ENCODE data around the gene ELMO2.

The ELMO2 gene

DNA sequence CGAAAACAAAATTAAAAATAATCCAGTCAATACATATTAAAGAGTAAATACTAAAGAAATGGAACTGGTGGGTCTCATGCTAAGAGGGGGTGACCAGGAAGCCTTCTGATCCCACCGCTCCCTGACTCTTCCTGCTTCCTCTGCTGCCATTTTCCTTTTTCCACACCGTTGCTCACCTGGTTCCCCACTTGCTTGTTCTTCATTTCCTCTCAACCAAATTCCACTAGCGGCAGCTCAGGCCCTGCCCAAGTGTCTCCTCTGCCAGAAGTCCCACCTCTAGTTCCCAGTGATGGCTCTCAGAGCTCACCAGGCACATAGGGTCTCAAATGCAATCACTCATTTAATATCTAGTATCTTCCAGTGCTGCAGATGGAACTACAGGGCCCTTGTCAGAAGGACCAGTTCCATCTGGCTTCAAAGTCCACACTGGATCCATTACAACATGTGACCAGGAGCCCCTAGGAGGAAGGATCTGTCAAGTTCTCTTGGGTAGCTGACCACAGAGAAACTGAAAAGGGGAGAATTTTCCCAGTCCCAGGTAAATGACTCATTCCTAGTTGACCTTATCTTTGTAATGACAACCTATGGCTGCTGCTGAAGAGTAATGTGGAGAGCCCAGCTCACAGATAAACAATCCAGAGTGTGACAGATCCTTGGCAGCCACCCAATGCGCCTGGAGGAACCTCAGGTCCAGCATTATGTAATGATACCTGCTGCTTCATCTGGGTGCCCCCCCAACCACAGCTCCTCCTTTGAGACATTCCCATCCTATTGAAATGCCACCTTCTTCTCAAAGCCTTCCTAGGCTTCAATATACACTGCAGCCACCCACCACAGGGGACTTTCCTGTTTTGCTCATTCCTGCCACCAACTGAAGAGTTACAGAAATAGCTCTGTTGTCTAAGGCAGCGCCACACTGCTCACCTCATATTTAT, 38.2 kb downstream of the ELMO2 start:
- H3K4me3 ChIP-seq (ENCODE audit: low read depth, low read length) = no peak overlapping the region

DNA sequence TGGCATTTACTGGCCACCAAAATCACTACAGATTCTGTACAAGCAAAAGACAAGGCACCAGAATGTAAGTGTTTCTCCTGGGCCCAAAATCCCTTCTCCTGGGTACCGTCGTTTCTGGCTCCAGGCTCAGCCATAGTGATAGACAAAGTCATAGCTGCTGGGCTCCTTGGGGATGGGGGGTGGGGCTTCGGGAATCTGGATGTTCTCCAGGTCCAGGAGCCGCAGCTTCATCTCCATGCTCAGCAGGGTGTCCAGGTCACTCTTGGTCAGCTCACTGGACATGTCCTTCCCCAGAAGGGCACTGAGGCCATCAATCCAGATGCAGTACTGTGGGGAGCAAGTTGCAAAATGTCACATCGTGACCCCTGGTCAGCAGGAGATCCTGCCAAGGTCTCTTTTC, 39.2 kb downstream of the ELMO2 start:
- no peak overlapping the region for H3K4me3 ChIP-seq (ENCODE audit: low read depth, low read length)

DNA sequence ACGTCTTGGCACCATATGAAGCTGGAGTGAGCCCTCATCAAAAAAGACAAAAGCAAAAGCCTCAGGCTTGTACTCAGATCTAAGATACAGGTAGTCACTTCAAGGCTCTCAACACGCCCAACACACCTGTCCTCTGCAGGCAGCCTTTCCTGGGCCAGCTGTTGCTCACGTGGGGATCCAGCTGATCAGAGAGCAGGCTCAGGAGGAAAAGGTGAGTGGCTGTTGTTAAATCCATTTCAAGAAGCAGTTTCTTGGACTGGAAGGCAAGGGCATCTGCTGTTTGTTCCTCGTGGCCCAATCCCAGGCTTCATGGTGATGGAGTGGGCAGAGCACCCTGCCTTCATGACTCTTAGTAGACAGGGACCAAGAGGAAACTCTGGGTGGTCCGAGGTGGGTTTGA, 39.6 kb downstream of the ELMO2 start:
- H3K4me3 ChIP-seq (ENCODE audit: low read depth, low read length) = no peak overlapping the region

DNA sequence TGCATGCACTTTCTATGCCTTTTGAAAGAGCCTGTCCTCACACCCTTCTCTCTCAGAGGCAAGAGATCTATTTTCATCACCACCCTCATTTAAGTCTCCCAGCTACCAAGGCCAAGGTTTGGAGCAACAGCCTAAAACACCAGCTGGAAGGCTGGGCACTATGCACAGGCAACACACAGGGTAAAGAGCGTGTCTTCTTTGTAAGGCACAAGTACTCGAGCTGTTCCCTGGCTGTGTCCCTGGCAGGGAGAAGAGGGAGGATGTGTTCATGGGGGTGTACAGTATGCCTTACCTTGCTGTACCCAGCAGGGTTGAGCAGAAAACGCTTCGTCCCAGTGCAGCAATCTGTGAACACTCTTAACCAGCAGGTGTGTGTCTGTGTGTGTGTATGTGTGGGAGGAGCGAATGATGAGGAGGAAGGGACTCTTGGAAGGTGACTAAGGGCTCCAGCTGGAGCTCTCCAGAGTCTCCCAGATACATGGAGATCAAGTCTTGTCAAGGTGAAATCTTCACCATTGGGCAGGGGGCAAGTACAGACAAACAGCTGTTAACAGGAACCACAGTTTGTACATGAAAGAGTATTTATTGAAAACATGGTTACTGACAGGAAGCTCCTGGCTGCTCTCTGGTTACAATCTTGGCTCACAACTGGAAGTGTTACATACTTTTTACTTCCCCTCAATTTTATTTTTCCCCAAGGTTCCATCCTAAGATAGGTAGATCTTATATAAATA, 40.8 kb downstream of the ELMO2 start:
- H3K4me3 ChIP-seq (ENCODE audit: low read depth, low read length) = no peak overlapping the region

DNA sequence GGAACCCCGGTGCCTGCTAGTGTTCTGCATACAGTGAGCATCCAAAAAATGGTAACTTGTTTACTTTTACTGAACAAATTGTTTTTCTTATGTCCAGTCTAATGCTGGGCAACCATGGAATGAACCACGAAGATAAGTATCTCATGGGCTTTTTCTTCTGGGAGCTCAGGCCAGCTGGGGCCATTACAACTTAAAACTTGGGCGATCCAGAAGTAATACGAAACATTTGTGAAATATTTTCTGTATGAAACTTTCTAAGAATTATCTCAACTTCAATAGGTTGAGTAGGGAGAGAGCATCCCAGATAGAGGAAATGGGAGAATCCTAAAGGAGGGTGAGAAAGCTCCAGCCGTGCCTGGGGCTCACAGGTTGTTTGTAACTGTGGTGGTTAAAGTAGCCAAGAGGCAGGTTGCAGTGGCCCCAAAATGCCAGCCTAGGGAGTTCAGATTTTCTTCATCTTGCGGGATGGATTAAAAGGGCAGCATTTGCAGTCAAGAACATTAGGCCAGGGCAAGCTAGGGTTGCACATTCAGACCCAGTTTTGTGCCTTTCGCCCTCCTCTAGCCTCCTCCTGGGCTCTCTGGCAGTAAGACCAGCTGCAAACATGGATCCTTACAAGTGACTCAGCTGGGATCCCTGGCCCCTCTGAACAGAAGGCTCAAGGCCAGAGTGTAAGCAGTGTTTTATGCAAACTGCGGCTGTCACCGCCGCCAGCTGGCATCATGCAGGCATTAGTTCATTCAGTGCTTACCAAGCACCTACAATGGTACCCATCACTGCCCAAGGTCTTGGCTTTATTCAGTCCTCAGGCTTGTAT, 41.5 kb downstream of the ELMO2 start:
- peak overlapping the region; percentile 84 for H3K4me3 ChIP-seq (ENCODE audit: low read depth, low read length)

DNA sequence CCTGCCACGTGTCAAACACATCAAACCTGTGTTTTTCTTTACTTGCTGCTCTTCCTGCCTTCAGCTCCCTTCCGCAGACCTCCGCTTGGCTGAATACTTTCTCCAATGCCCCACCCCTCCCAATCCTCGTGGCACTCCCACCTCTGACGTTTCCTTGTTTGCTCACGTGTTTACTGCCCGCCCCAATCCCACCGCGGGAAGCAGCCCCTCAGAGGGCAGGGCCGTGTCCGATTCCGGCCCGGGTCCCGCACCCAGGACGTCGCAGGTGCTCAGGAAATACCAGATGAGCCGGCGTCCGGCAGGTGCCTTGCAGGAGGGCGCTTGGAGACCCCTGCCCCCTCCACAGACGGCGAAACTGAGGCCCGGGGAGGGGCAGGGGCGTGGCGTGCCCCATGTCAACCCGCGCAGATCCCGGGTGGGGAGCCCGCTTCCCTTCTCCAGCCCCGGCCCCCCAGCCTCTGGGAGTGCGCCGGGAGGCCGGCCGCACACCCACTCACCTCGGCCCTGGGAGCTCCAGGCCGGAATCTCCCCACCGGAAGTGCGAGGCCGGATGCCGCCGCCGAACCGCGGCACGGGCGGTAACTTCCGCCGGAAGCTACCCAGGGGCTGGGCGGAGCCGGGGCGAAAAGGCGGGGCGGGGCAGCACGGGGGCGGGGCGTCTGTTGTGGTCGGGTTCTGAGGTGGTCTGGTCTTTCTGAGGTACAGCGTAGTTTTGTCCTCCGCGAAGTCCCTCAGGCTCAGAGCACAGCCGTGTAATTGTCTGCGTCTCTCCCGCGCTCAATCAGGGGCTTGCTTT, 42.3 kb downstream of the ELMO2 start:
- peak overlapping the region; percentile 84 for H3K4me3 ChIP-seq (ENCODE audit: low read depth, low read length)

DNA sequence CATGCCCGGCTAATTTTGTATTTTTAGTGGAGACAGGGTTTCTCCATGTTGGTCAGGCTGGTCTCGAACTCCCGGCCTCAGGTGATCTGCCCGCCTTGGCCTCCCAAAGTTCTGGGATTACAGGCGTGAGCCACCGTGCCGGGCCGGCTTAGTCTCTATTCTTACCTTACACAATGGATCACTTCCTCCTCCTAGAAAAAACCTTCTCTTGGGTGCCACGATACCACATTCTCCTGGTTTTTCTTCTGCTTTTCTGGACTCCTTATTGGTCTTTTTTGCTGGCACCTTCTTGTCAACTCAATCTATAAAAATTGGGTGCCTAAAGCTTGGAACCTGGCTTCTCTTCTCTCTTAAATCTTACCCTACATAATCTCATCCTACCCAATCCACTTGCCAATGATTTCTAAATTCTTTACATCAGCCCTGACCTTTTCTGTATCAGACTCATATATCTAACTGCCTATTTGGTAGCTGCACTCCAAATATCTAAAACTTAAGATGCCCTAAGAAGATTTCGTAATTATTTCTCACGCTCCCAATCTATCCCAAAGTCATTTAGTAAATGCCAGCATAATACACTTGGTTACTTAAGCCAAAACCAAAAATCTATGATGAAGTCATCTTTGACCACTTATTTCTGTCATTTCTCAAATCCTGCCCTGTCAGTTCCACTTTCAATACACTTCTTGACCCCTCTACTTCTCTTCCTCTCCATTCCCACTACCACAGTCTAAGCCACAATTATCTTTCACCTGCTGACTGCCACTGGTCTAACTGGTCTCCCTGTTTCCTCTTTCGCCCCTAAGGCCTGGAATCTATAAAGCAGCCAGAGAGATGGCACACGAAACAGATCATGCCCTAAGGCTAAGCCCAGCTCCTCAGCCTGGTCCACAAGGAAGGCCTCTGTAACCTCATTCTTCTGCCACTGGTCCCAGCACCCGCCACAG, 43.2 kb downstream of the ELMO2 start:
- H3K4me3 ChIP-seq (ENCODE audit: low read depth, low read length) = peak overlapping the region; percentile 84

DNA sequence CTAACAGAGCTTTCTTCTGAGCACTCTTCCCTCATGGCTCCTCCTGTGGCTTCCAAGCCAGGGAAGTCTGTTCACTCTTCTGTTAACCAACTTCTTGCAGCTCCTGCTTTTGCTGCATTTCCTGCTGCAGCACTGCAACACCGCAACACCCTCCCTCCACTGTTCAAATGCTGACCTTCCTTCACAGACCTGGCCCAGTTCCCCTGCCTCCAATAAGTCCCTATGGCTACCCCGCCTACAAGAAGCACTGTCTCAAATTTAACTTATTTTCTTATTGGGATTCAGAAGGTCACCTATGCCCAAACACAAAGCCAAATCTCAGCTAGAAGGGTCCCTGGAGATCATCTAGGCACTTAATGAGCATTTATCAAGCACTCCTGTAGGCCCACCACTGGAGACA, 44.6 kb downstream of the ELMO2 start:
- H3K4me3 ChIP-seq (ENCODE audit: low read depth, low read length) = no peak overlapping the region

DNA sequence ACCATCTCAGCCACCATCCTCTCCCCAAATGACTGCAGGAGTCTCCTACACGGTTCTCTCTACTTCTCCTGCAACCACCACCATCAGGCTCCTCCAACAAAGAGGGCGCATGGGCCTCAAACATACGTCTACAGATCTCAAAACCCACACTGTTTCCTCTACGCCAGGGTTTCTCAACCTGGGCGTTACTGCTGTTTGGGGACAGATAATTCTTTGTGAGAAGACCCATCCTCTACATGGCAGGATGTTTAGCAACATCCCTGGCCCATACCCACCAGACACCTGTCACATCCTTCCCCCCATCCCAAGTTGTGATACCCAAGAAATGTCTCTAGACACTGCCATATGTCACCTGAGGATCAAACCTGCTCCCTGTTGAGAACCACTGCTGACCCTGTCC, 45.0 kb downstream of the ELMO2 start:
- no peak overlapping the region for H3K4me3 ChIP-seq (ENCODE audit: low read depth, low read length)

DNA sequence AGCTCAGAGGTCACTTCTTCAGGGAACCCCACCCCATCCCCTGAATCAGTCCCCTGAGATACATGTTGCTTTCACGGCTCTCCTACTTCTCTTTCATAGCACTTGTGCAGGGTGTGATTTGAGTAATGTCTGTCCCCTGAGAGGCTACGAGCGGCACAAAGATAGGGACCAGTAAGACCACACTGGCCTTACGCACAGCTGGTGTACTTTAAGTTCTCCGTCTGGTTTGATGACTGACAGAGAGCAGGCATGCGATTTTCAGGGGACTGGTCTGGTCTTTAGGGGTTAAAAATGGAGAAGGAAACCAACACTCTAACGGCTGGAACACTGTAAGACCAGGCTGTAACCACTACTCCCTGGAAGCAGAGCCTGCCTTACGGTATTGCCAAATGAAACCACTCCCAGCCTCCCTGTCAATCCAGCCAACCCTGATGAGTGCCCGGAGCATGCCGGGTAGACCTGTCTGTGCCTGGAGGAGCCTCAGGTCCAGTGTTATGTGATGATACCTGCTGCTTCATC, 47.1 kb downstream of the ELMO2 start:
- no peak overlapping the region for H3K4me3 ChIP-seq (ENCODE audit: low read depth, low read length)

DNA sequence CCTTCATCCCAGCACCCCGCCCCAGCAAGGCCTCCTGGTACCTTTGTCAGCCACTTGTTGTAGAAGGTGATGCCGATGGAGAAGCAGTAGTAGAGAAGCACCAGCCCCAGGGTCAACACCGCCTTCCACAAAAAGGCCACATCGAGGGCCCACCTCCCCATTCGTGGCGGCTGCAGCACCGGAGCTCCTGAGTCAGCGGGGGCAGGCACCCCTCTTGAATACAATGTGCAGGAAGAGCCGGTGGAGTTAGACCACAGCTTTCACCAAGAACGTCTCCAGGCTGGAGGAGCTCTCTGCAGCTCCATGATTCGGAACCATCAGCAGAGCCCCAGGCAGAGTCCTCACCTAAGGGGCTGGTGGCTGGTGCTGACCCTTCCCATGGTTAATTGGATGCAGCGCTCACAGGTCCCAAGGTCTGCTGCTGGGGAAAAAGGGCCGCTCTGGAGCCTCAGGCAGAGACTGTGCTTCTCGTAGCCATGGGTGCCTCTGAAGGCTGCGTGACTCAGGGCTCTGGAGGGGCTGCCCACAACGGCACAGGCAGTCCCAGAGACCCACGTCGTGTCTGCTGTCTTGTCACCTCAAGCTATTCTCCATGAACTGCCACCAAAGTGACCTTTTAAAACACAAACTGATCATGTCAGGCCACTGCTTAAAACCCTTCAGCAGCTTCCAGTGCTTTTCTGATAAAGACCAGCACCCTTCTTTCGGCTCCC, 47.9 kb downstream of the ELMO2 start:
- no peak overlapping the region for H3K4me3 ChIP-seq (ENCODE audit: low read depth, low read length)

DNA sequence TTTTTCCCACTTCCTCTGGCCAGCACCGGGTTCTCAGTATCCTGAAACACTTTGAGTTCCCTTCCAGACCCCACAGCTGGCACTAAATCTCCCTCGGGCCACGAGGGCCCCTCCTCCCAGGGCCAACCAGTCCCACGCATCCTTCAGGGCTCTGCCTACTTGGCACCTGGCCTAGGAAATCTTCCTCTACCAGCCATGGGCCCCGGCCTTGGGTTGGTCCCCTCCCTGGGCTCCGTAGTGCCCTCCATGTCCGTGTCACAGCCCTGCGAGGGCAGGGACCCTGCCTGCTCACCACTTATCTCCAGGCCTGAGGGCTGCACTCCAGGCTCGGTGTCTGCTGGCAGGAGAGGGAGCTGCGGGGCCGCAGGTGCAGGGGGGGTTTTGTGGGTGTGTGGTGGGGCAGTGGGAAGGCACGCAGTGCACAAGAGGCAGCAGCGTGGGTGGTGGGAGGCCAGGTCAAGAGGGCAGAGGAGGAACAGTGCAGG, 49.3 kb downstream of the ELMO2 start:
- no peak overlapping the region for H3K4me3 ChIP-seq (ENCODE audit: low read depth, low read length)

DNA sequence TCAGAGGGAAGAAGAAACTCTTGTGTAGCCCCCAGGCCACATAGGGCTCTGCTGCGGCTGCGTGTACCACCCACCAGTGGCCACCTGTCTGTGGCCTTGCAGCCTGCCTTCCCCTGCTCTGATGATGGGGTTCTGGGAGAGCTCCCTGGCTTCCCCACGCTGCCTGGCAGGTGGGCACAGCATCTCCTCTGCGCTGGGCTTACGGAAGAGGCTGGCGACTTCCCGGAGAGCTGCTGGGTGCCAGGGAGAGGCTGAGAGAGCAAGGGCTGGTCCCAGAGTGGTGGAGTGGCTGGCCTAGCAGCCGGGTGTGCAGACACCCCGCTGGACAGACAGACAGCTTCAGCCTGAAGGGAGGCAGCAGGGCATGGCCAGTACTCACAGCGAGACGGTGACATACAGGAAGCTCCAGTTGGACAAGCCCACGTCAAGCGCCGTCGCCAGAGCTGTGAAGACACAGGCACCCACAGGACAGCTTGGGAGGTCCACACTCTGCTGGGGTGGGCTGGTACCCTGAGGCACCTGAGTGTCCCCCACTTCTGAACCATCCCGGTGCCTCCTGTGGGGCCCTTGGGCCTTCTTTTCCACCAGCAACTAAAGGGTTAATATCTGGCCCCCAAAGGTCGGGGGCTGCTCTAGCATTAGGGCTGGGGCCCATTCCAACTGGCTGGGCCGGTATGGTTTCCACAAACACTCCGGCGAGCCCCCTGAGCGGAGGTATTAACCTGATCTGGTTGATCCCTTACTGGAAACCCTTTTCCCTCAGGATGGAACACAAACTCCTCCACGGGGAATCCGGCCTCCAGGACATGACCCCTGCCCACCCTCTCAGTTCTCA, 50.0 kb downstream of the ELMO2 start:
- H3K4me3 ChIP-seq (ENCODE audit: low read depth, low read length) = no peak overlapping the region

DNA sequence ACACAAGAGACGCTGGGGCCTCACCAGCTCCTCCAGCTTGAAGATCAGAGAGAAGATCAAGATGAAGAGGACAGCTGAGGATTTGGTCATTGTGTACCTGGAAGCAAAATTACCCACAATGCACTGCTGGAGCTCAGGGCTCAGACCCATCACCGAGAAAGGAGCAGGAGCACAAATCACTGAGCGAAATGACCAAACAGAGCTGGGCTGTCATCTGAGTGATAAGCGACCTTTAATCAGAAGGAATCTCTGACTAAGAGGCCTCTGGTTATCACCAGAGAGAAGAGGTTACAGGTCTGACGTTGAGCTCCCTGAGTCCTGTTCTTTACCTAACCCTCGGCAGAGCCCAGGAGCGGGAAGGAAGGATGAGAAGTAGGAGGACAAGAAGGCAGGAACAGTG, 50.6 kb downstream of the ELMO2 start:
- H3K4me3 ChIP-seq (ENCODE audit: low read depth, low read length) = no peak overlapping the region

DNA sequence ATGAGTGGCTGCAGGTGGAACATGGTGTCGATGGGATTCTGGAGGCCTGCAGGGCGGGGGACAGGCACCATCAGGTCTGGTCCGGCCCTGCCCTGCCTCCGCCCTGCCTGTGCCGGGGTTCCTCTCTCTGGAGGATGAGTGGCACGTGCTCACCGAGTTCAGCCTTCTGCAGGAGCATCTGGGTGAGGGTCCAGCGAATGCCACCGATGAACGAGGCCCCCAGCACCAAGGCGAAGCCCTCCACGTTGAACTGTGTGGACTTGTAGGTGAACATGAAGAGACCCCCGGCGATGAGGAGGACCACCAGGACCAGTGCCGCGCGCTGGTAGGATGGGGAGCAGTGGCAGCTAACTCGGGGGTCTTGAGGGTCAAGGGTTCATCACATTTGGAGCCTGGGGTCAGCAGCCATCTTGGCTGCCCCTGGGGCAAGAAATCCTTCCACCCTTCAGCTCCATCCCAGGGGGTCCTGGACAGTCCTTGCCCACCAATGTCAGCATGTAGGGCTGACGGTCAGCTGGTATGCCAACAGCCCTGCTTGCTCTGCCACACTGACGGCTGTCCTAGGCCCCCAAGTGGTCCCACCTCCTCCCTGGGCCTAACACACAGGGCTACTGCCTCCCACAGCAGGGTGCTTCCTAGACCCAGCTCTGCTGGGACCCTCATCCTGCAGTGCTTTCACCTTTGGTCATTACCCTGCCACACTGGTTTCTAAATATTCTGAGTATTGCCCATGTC, 51.3 kb downstream of the ELMO2 start:
- no peak overlapping the region for H3K4me3 ChIP-seq (ENCODE audit: low read depth, low read length)

DNA sequence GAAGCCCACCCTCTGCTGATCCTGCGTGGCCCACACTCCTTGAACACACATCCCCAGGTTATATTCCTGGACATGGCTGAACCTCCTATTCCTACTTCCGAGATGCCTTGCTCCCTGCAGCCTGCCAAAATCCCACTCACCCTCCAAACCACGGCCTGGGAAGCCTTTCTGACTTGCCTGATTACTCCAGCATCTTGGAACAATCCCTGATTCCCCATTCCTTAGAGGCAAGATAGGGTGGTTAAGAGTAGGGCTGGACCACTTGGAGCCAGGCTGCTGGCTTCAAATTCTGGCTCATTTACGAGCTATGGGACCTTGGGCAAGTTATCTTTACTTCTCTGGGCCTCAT, 52.2 kb downstream of the ELMO2 start:
- H3K4me3 ChIP-seq (ENCODE audit: low read depth, low read length) = no peak overlapping the region
